Heart right ventricle (tissue), 16 donors: ENCODE results near the gene SPDYE4. TPM values are rescaled to one million over a fixed set of nuclear protein-coding genes. Genes with fewer than 3 reads are reported as not detected.

ENCODE experiments used
- ATAC-seq, 8 donors: fragments of 200-7000 bp; cut with Tn5 transposase; one replicate each; pipeline ENCODE4 v1.9.1; 2020; ENCODE audit warnings: mild to moderate bottlenecking in 8 of 8, moderate library complexity in 8 of 8, moderate number of reproducible peaks in 1 of 8
- DNase-seq, 2 donors: peaks; one replicate each; pipeline ENCODE4 v3.0.0-alpha.2; 2020
- H3K27ac ChIP-seq, 10 donors: fragments of 200-600 bp; sonication (generic) in 2 of 10; one replicate each; pipeline versions ENCODE4 v1.5.0 to v1.8.0; 2020 to 2022; ENCODE audit warnings: mild to moderate bottlenecking in 3 of 10
- H3K27me3 ChIP-seq, 7 donors: fragments of 200-600 bp; one replicate each; pipeline ENCODE4 v1.8.0; 2021 to 2022; ENCODE audit warnings: mild to moderate bottlenecking in 2 of 7
- H3K36me3 ChIP-seq, 9 donors: fragments of 200-600 bp; sonication (generic) in 1 of 9; one replicate each; pipeline versions ENCODE4 v1.5.0 to v1.8.0; 2020 to 2022; ENCODE audit warnings: mild to moderate bottlenecking in 2 of 9
- H3K4me1 ChIP-seq, 9 donors: fragments of 200-600 bp; sonication (generic) in 1 of 9; one replicate each; pipeline versions ENCODE4 v1.5.0 to v1.8.0; 2020 to 2022; ENCODE audit warnings: mild to moderate bottlenecking in 4 of 9
- H3K4me3 ChIP-seq, 10 donors: fragments of 200-600 bp; sonication (generic) in 2 of 10; one replicate each; pipeline versions ENCODE4 v1.5.0 to v1.8.0; 2020 to 2022; ENCODE audit warnings: mild to moderate bottlenecking in 7 of 10, moderate library complexity in 2 of 10
- H3K9me3 ChIP-seq, 11 donors: fragments of 200-600 bp in 10 of 11; sonication (generic) in 2 of 11; one replicate each; pipeline versions ENCODE4 v1.5.0 to v1.8.0; 2013 to 2022; ENCODE audit warnings: mild to moderate bottlenecking in 2 of 11, control low read depth in 1 of 11, moderate library complexity in 1 of 11
- CTCF ChIP-seq, 9 donors: fragments of 200-600 bp; sonication (generic) in 2 of 9; IDR thresholded peaks; one replicate each; pipeline versions ENCODE4 v1.5.0 to v1.8.0; 2021 to 2022; ENCODE audit warnings: antibody characterized with exemption in 9 of 9, mild to moderate bottlenecking in 5 of 9, moderate library complexity in 1 of 9
- WGBS, 2 donors: extraction: QIAGEN DNeasy Blood & Tissue Kit; methylation state at CpG; one replicate each; pipeline ENCODE4 v1.1.7; 2013; ENCODE audit warnings: inconsistent platforms in 1 of 2; 5-methylcytosine and 5-hydroxymethylcytosine counted together
- intact Hi-C, 10 donors: fragments of 100-400 bp; cut with DNase I; formaldehyde crosslinking; loops; one replicate each; pipeline versions ENCODE4 v1.11.1 to v1.14.2; 2022
- polyA plus RNA-seq, 2 donors: library from polyadenylated mRNA; stranded (reverse); fragments of 200-250 nt; gene quantifications; one replicate each; pipeline ENCODE4 v1.2.3, GENCODE V29; 2013
- total RNA-seq, 10 donors: library from RNA; stranded (reverse); fragmentation: NEBNext Ultra II Directional in 3 of 10; extraction: Animal tissue kit (Norgen Biotek cat#: 25700) in 3 of 10; gene quantifications; one replicate each; pipeline versions ENCODE4 v1.2.1 to v1.2.4, GENCODE V29; 2021 to 2023
- donor health status: Arrhythmogenic right ventricular cardiomyopathy.
- donor health status: ischemic (EF 13 %, LVEDD 7.1; RV severe dilation, severe dysfunction).
- donor health status: healthy with polysubstance abuse.
- donor health status: DM: no; HTN: yes; CAD: no.
- donor health status: DM: no; HTN: no; CAD: no.
- donor health status: ischemic (EF 25% LVEDD 6.9; RV normal size, moderate dysfunction).
- donor health status: ischemic (EF 25% LVEDD 5.7; RV mildly dilated, moderate dysfunction).
- donor health status: healthy.
- donor health status: DM: yes; HTN: yes; CAD: no.
- donor health status: Ischemic cardiomyopathy.
- donor health status: ischemic (EF 35%, LVEDD 5.7; RV mildly dilated, moderate dysfunction).
- donor health status: nonischemic (EF 11% LVEDD 7.7; RV severe dilation, severe dysfunction).
- donor health status: DM: yes; HTN: yes; CAD: no.
- donor health status: PGD.
- donor health status: ischemic (EF 29% LVEDD 5.4; RV normal size, mild dysfunction).
- donor health status: nonischemic (EF 23%, LVEDD 6.1; RV moderate dilation, normal function).

The SPDYE4 gene
- total and polyA plus RNA-seq, 12 donors, result not detected

GRCh38 chr17:8741366-8741765 lies 17.0 kb downstream of the SPDYE4 start:
- DNase-seq (no peak), ATAC-seq (no peak)
- Histone ChIP-seq H3K9me3 (no peaks in the 10 kb centered on the region), H3K27ac (no peak overlapping the region), H3K36me3 (no peaks in the 10 kb centered on the region), H3K4me1 (peaks cover 0 to 12% (median 3%) of the 10 kb centered on the region in 9 donors), H3K4me3 (no peak overlapping the region), H3K27me3 (peaks cover 0 to 4% (median 0%) of the 10 kb centered on the region in 7 donors)
- no peak for TF ChIP-seq CTCF (IDR thresholded peaks at IDR 0.05)
- intact Hi-C loops, result loop anchor here in 5 of 10 donors (5.0 to 10.0 kb wide), 5 partner anchors 107 to 487 kb away; partner anchors contain the start of gene MYH10 (in 1 of the 5)
- WGBS, 2 donors, result 94% methylated on average over 17 of the region's 17 CpGs

- ATAC-seq (no peak), DNase-seq (no peak)
- intact Hi-C loops, result loop anchor here in 5 of 10 donors (5.0 to 10.0 kb wide), 5 partner anchors 106 to 486 kb away; partner anchors contain the start of gene MYH10 (in 1 of the 5)
- H3K9me3 ChIP-seq, result no peaks in the 10 kb centered on the region
- peaks cover 0 to 6% (median 0%) of the 10 kb centered on the region in 9 donors for H3K4me1 ChIP-seq
- H3K27me3 ChIP-seq, result peaks cover 0 to 4% (median 0%) of the 10 kb centered on the region in 7 donors
- no peak overlapping the region for H3K27ac ChIP-seq
- no peak for TF ChIP-seq CTCF (IDR thresholded peaks at IDR 0.05)
- no peaks in the 10 kb centered on the region for H3K36me3 ChIP-seq
- H3K4me3 ChIP-seq, result peak overlapping the region in 1 of 10 donors; percentile 23
- WGBS, 2 donors, result 66 to 69% methylated on average over 12 of the region's 12 CpGs
These were observed 17.9 kb downstream of the SPDYE4 start for GRCh38 chr17:8740486-8740885.

- DNase-seq, result no peak
- no peak overlapping the region for H3K4me3 ChIP-seq
- H3K36me3 ChIP-seq, result no peaks in the 10 kb centered on the region
- peaks cover 0 to 4% (median 0%) of the 10 kb centered on the region in 7 donors for H3K27me3 ChIP-seq
- H3K27ac ChIP-seq, result no peak overlapping the region
- TF ChIP-seq CTCF (IDR thresholded peaks at IDR 0.05), result no peak
- no peaks in the 10 kb centered on the region for H3K9me3 ChIP-seq
- intact Hi-C loops, result loop anchor here in 1 of 10 donors (10.0 kb wide), 1 partner anchor 56 kb away; the partner anchor contains the start of gene MFSD6L
- H3K4me1 ChIP-seq, result no peaks in the 10 kb centered on the region
- no peak for ATAC-seq
- WGBS, 2 donors, result 62 to 63% methylated on average over 8 of the region's 8 CpGs
These were observed 19.2 kb downstream of the SPDYE4 start for GRCh38 chr17:8739097-8739496.

- Histone ChIP-seq H3K27me3 (peaks cover 0 to 4% (median 0%) of the 10 kb centered on the region in 7 donors), H3K4me3 (no peak overlapping the region), H3K4me1 (peaks cover 0 to 6% (median 0%) of the 10 kb centered on the region in 9 donors), H3K36me3 (no peaks in the 10 kb centered on the region), H3K9me3 (no peaks in the 10 kb centered on the region), H3K27ac (no peak overlapping the region)
- ATAC-seq (no peak), DNase-seq (no peak)
- TF ChIP-seq CTCF (IDR thresholded peaks at IDR 0.05), result no peak
- intact Hi-C loops, result loop anchor here in 1 of 10 donors (10.0 kb wide), 1 partner anchor 58 kb away; the partner anchor contains the start of gene MFSD6L
- WGBS, 2 donors, result 75 to 77% methylated on average over 2 of the region's 2 CpGs
These were observed 21.6 kb downstream of the SPDYE4 start for GRCh38 chr17:8736796-8737195.
